ENCODE results near the gene RNF19B.

GRCh38 chr1:32890516-32891240 lies 73.9 kb downstream of the RNF19B start:
- TF ChIP-seq RAD21 (IDR thresholded peaks at IDR 0.05; ENCODE audit: low read depth) (no peak), TAF1 (IDR thresholded peaks at IDR 0.05; ENCODE audit: low read depth) (no peak), MAX (IDR thresholded peaks at IDR 0.05) (no peak)
